Measurements from ENCODE around the gene ATP5IF1. TPM values are rescaled to one million over a fixed set of nuclear protein-coding genes. Genes with fewer than 3 reads are reported as not detected.

The ATP5IF1 gene
- total and polyA plus RNA-seq, 10 of the 15 experiments (the other 5 are each of a cell fraction or from before 2014, with no cell fraction given) = 253 to 1,210 (median 418) TPM

GRCh38 chr1:28200234-28200873 is 35.6 kb upstream of the ATP5IF1 start:
- intact Hi-C loops (cut with micrococcal nuclease; ENCODE audit: unreplicated experiment) = loop anchor here (1.0 kb wide), 2 partner anchors 68 to 109 kb away; no protein-coding TSS in a partner anchor
- peak overlapping the region; percentile 64 for H3K4me2 ChIP-seq (ENCODE audit: control insufficient read depth, insufficient read depth)
- no peaks in the 10 kb centered on the region for H3K79me2 ChIP-seq (ENCODE audit: control insufficient read depth, insufficient read depth, low read length)
- ChIA-PET SMC1A (ENCODE audit: uncharacterized antibody, unreplicated experiment) (interaction anchor here (0.6 to 22.7 kb wide), 11 partner anchors 9 to 110 kb away, joined by 3 to 445 read pairs (median 10); partner anchors contain the start of genes EYA3 and PTAFR), POLR2A (interaction anchor here (1.1 to 5.7 kb wide), 7 partner anchors 17 to 108 kb away, joined by 4 to 64 read pairs (median 6); partner anchors contain the start of gene PTAFR), RAD21 (ENCODE audit: unreplicated experiment) (interaction anchor here (1.0 to 6.1 kb wide), 14 partner anchors 9 to 114 kb away, joined by 3 to 68 read pairs (median 6); partner anchors contain the start of genes EYA3 and PTAFR), CTCF (interaction anchor here (0.6 to 3.7 kb wide), 10 partner anchors 9 to 529 kb away, joined by 3 to 15 read pairs (median 4); partner anchors contain the start of genes IFI6 and PTAFR)
- BruUV-seq (replicated peaks) = no TSS peak
- ATAC-seq (peak; percentile 20), FAIRE-seq (no peak), DNase-seq (ENCODE audit: low read depth, low spot score) (no peak)
- WGBS (ENCODE audit: insufficient coverage, insufficient replicate concordance, low lambda C conversion rate, missing lambda C conversion rate) = 49% methylated on average over 6 of the region's 6 CpGs
- H3K4me3 ChIP-seq = peak overlapping the region; percentile 57; the same call in 1 of the 2 replicates
- peaks cover 2% of the 10 kb centered on the region; the same call in 2 of the 3 replicates for H3K9me3 ChIP-seq (replicated peaks; ENCODE audit: control insufficient read depth, insufficient read depth, low read length)
- no peak overlapping the region for H2AFZ ChIP-seq (ENCODE audit: control insufficient read depth, low read depth, low read length)
- peaks cover 44% of the 10 kb centered on the region for H3K4me1 ChIP-seq (ENCODE audit: control insufficient read depth, insufficient read depth, low read length)
- H3K27me3 ChIP-seq (replicated peaks in 1 of 2; ENCODE audit: control insufficient read depth in 2 of 2, insufficient read depth in 2 of 2, low read length in 1 of 2) = no peaks in the 10 kb centered on the region
- in situ Hi-C loops (cut with MboI) = no loop called here
- peak overlapping the region; percentile 42 for H3K9ac ChIP-seq (ENCODE audit: control insufficient read depth, insufficient read depth, low read length)
- peaks cover 24 to 39% of the 10 kb centered on the region in 2 experiments for H3K36me3 ChIP-seq (ENCODE audit: control insufficient read depth in 2 of 2, insufficient read depth in 2 of 2, low read length in 1 of 2)
- H4K20me1 ChIP-seq (ENCODE audit: control insufficient read depth, insufficient read depth) = no peaks in the 10 kb centered on the region
- peak overlapping the region; percentile 83 for H3K27ac ChIP-seq (ENCODE audit: control insufficient read depth, insufficient read depth)
- TF ChIP-seq BMI1 (IDR thresholded peaks at IDR 0.05; ENCODE audit: borderline replicate concordance) (0 out of 2 replicates have a peak, but pooled peaks have one; percentile 2), BHLHE40 (IDR thresholded peaks at IDR 0.05; ENCODE audit: borderline replicate concordance in 1 of 2, low read depth in 2 of 2, low read length in 1 of 2) (no peak), EGR1 (IDR thresholded peaks at IDR 0.05; ENCODE audit: borderline replicate concordance in 1 of 2, low read depth in 2 of 2, low read length in 2 of 2) (no peak), WRNIP1 (IDR thresholded peaks at IDR 0.05; ENCODE audit: borderline replicate concordance, low read depth, low read length) (no peak), IRF4 (IDR thresholded peaks at IDR 0.05; ENCODE audit: low read depth, low read length) (no peak), ZSCAN29 (IDR thresholded peaks at IDR 0.05) (no peak), MYC (IDR thresholded peaks at IDR 0.05; ENCODE audit: insufficient read depth, insufficient read length, insufficient replicate concordance, low read length, severe bottlenecking) (no peak), SMAD1 (IDR thresholded peaks at IDR 0.05; ENCODE audit: low read depth, partially characterized antibody) (no peak), POLR2A (IDR thresholded peaks at IDR 0.05; ENCODE audit: low read depth, low read length) (no peak), CREB1 (IDR thresholded peaks at IDR 0.05; ENCODE audit: low read depth) (no peak), CUX1 (IDR thresholded peaks at IDR 0.05; ENCODE audit: insufficient replicate concordance, low read depth, low read length) (peak; percentile 80), NFXL1 (IDR thresholded peaks at IDR 0.05; ENCODE audit: borderline replicate concordance) (no peak), HDAC6 (IDR thresholded peaks at IDR 0.05; ENCODE audit: unreplicated experiment) (no peak), PAX5 (IDR thresholded peaks at IDR 0.05; ENCODE audit: borderline replicate concordance, low read depth, low read length) (no peak)
- TF ChIP-seq, protein P1, sequence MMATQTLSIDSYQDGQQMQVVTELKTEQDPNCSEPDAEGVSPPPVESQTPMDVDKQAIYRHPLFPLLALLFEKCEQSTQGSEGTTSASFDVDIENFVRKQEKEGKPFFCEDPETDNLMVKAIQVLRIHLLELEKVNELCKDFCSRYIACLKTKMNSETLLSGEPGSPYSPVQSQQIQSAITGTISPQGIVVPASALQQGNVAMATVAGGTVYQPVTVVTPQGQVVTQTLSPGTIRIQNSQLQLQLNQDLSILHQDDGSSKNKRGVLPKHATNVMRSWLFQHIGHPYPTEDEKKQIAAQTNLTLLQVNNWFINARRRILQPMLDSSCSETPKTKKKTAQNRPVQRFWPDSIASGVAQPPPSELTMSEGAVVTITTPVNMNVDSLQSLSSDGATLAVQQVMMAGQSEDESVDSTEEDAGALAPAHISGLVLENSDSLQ (IDR thresholded peaks at IDR 0.05) = no peak
- TF ChIP-seq, protein P2, sequence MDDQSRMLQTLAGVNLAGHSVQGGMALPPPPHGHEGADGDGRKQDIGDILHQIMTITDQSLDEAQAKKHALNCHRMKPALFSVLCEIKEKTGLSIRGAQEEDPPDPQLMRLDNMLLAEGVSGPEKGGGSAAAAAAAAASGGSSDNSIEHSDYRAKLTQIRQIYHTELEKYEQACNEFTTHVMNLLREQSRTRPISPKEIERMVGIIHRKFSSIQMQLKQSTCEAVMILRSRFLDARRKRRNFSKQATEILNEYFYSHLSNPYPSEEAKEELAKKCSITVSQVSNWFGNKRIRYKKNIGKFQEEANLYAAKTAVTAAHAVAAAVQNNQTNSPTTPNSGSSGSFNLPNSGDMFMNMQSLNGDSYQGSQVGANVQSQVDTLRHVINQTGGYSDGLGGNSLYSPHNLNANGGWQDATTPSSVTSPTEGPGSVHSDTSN (IDR thresholded peaks at IDR 0.05; ENCODE audit: insufficient replicate concordance, low read depth, low read length) = no peak
